ENCODE data around the gene CDC42EP5. TPM values are rescaled to one million over a fixed set of nuclear protein-coding genes. Genes with fewer than 3 reads are reported as not detected.

Gene CDC42EP5
- polyA plus RNA-seq, 1 of the 3 experiments (the other 2 are of a cell fraction) = 13.5 TPM

- Histone ChIP-seq H3K4me2 (no peak overlapping the region), H3K4me3 (ENCODE audit: low read depth in 2 of 2, low read length in 1 of 2) (peak overlapping the region in 1 of 2 experiments; percentile 63; a peak in 1 of 4 replicates), H3K27ac (ENCODE audit: low read depth in 2 of 2, low read length in 1 of 2) (no peak overlapping the region), H3K9ac (no peak overlapping the region), H2AFZ (ENCODE audit: low read depth) (no peak overlapping the region), H3K27me3 (ENCODE audit: insufficient read depth) (no peaks in the 10 kb centered on the region; the same call in 1 of the 2 replicates), H3K9me2 (no peaks in the 10 kb centered on the region), H3K9me3 (no peaks in the 10 kb centered on the region), H3K4me1 (ENCODE audit: control insufficient read depth in 1 of 2, insufficient read depth in 2 of 2, low read depth in 1 of 2, low read length in 1 of 2) (peaks cover 0 to 17% of the 10 kb centered on the region in 2 experiments; a peak in 1 of 4 replicates), H3K79me2 (ENCODE audit: insufficient read depth) (no peaks in the 10 kb centered on the region), H3F3A (replicated peaks; ENCODE audit: insufficient read depth) (peaks cover 24% of the 10 kb centered on the region), H4K20me1 (ENCODE audit: insufficient read depth) (peaks cover 5% of the 10 kb centered on the region; the same call in 1 of the 2 replicates), H3K36me3 (replicated peaks in 1 of 2; ENCODE audit: control insufficient read depth in 1 of 2, insufficient read depth in 2 of 2, low read length in 1 of 2) (peaks cover 0 to 14% of the 10 kb centered on the region in 2 experiments)
- 70% methylated on average over 44 of the region's 49 CpGs for WGBS (ENCODE audit: low lambda C conversion rate)
- DNase-seq = no peak
- ChIA-PET CTCF (interaction anchor here (0.6 to 1.7 kb wide), 5 partner anchors 12 to 34 kb away, joined by 3 to 5 read pairs (median 3); no protein-coding TSS in a partner anchor), POLR2A (no interaction called here)
- TF ChIP-seq, protein P1, sequence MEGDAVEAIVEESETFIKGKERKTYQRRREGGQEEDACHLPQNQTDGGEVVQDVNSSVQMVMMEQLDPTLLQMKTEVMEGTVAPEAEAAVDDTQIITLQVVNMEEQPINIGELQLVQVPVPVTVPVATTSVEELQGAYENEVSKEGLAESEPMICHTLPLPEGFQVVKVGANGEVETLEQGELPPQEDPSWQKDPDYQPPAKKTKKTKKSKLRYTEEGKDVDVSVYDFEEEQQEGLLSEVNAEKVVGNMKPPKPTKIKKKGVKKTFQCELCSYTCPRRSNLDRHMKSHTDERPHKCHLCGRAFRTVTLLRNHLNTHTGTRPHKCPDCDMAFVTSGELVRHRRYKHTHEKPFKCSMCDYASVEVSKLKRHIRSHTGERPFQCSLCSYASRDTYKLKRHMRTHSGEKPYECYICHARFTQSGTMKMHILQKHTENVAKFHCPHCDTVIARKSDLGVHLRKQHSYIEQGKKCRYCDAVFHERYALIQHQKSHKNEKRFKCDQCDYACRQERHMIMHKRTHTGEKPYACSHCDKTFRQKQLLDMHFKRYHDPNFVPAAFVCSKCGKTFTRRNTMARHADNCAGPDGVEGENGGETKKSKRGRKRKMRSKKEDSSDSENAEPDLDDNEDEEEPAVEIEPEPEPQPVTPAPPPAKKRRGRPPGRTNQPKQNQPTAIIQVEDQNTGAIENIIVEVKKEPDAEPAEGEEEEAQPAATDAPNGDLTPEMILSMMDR (IDR thresholded peaks at IDR 0.05) = no peak
- no peak for TF ChIP-seq PBX3 (IDR thresholded peaks at IDR 0.05)
- TF ChIP-seq CHD2 (IDR thresholded peaks at IDR 0.05; ENCODE audit: low read length, partially characterized antibody) = no peak
- TF ChIP-seq YY1 (IDR thresholded peaks at IDR 0.05; ENCODE audit: low read depth) = no peak
- TF ChIP-seq RCOR1 (IDR thresholded peaks at IDR 0.05; ENCODE audit: low read length) = no peak
- no peak for TF ChIP-seq FOXM1 (IDR thresholded peaks at IDR 0.05; ENCODE audit: low read depth)
- no peak for TF ChIP-seq MAX (IDR thresholded peaks at IDR 0.05; ENCODE audit: low read depth)
- no peak for TF ChIP-seq TAF1 (IDR thresholded peaks at IDR 0.05; ENCODE audit: borderline replicate concordance, low read depth, low read length)
- no peak for TF ChIP-seq RFX5 (IDR thresholded peaks at IDR 0.05; ENCODE audit: low read length)
- TF ChIP-seq RAD21 (IDR thresholded peaks at IDR 0.05; ENCODE audit: low read length) = no peak
- TF ChIP-seq EZH2phosphoT487 (IDR thresholded peaks at IDR 0.05; ENCODE audit: borderline replicate concordance, low read depth) = no peak
- no peak for TF ChIP-seq SMC3 (IDR thresholded peaks at IDR 0.05; ENCODE audit: low read depth, low read length)
- TF ChIP-seq GATA2 (CRISPR knock-in tag; IDR thresholded peaks at IDR 0.05) = no peak
- no peak for TF ChIP-seq REST (IDR thresholded peaks at IDR 0.05; ENCODE audit: low read depth, low read length)
- TF ChIP-seq POLR2AphosphoS5 (IDR thresholded peaks at IDR 0.05; ENCODE audit: low read depth, low read length) = no peak
- no peak for TF ChIP-seq EP300 (IDR thresholded peaks at IDR 0.05; ENCODE audit: borderline replicate concordance in 1 of 2, low read depth in 1 of 2, low read length in 1 of 2)
Measured at GRCh38 chr19:54465426-54466109, 7.5 kb downstream of the CDC42EP5 start.
